SK-N-SH (cell line): ENCODE data around the gene CC2D2B. TPM values are rescaled to one million over a fixed set of nuclear protein-coding genes. Genes with fewer than 3 reads are reported as not detected.

Experiments
- CTCF ChIA-PET: fragments of 300-600, 350-600 bp; formaldehyde crosslinking; extraction: SDS; loops from one replicate; lab custom pipeline; 2021; lab: Yijun Ruan, JAX
- POLR2A ChIA-PET: fragments of 350-600 bp; sonication (Branson Sonifier 250); formaldehyde crosslinking; extraction: SDS; loops from one replicate; lab custom pipeline; 2020; ENCODE audit warnings: antibody characterized with exemption, inconsistent platforms; lab: Yijun Ruan, JAX
- DNase-seq: peaks from one replicate; pipeline ENCODE4 v3.0.0; 2012
- H2AFZ ChIP-seq: fragments of 200-600 bp; sonication (generic); 2 replicates; pipeline ENCODE4 v1.8.1; 2016; ENCODE audit warnings: antibody characterized with exemption, mild to moderate bottlenecking, low read depth
- H3F3A ChIP-seq: fragments of 200-600 bp; sonication (generic); replicated peaks from 2 replicates; pipeline ENCODE3; 2016; ENCODE audit warnings: antibody characterized with exemption, mild to moderate bottlenecking; ENCODE audit not compliant: insufficient read depth
- H3K27ac ChIP-seq, 2 experiments: fragments of 200-500 bp in 1 of 2; fragments of 200-600 bp in 1 of 2; sonication (Bioruptor generic) in 1 of 2; sonication (generic), shearing (Covaris generic) in 1 of 2; 2 replicates each; pipeline versions ENCODE4 v1.5.1 to v1.6.1; 2014 to 2016; ENCODE audit warnings: low read depth in 2 of 2, inconsistent platforms in 1 of 2, low read length in 1 of 2, mild to moderate bottlenecking in 1 of 2, mixed read lengths in 1 of 2
- H3K27me3 ChIP-seq: fragments of 200-600 bp; sonication (generic), shearing (Covaris generic); 2 replicates; pipeline ENCODE4 v1.6.1; 2016; ENCODE audit warnings: mixed run types; ENCODE audit not compliant: insufficient read depth
- H3K36me3 ChIP-seq, 2 experiments: fragments of 200-500 bp in 1 of 2; fragments of 200-600 bp in 1 of 2; sonication (Bioruptor generic) in 1 of 2; sonication (generic) in 1 of 2; replicated peaks in 1 of 2; 2 replicates each; pipeline versions ENCODE3 to v1.5.1; 2014 to 2016; ENCODE audit warnings: low read length in 1 of 2, mild to moderate bottlenecking in 1 of 2; ENCODE audit not compliant: insufficient read depth in 2 of 2, control insufficient read depth in 1 of 2
- H3K4me1 ChIP-seq, 2 experiments: fragments of 200-500 bp in 1 of 2; fragments of 200-600 bp in 1 of 2; sonication (Bioruptor generic) in 1 of 2; sonication (generic), shearing (Covaris generic) in 1 of 2; 2 replicates each; pipeline versions ENCODE4 v1.5.1 to v1.6.1; 2014 to 2016; ENCODE audit warnings: low read depth in 1 of 2, low read length in 1 of 2, mixed run types in 1 of 2; ENCODE audit not compliant: insufficient read depth in 2 of 2, control insufficient read depth in 1 of 2
- H3K4me2 ChIP-seq: fragments of 200-600 bp; sonication (generic), shearing (Covaris generic); 2 replicates; pipeline ENCODE4 v1.6.1; 2017; ENCODE audit warnings: mixed run types
- H3K4me3 ChIP-seq, 2 experiments: fragments of 200-500 bp in 1 of 2; fragments of 200-600 bp in 1 of 2; sonication (Bioruptor generic) in 1 of 2; sonication (generic), shearing (Covaris generic) in 1 of 2; 2 replicates each; pipeline versions ENCODE4 v1.5.1 to v1.8.1; 2014 to 2016; ENCODE audit warnings: low read depth in 2 of 2, inconsistent platforms in 1 of 2, low read length in 1 of 2, mild to moderate bottlenecking in 1 of 2, mixed read lengths in 1 of 2, moderate library complexity in 1 of 2
- H3K79me2 ChIP-seq: fragments of 200-600 bp; sonication (generic); 2 replicates; pipeline ENCODE4 v1.8.1; 2017; ENCODE audit warnings: mild to moderate bottlenecking; ENCODE audit not compliant: insufficient read depth
- H3K9ac ChIP-seq: fragments of 200-600 bp; sonication (generic); 2 replicates; pipeline ENCODE4 v1.6.1; 2017; ENCODE audit warnings: mixed run types
- H3K9me2 ChIP-seq: fragments of 200-600 bp; sonication (generic); 2 replicates; pipeline ENCODE4 v1.6.1; 2017; ENCODE audit warnings: mixed run types
- H3K9me3 ChIP-seq: fragments of 200-600 bp; sonication (generic); 2 replicates; pipeline ENCODE4 v1.6.1; 2017; ENCODE audit warnings: mixed run types, mild to moderate bottlenecking, moderate library complexity
- H4K20me1 ChIP-seq: fragments of 200-600 bp; sonication (generic); 2 replicates; pipeline ENCODE4 v1.6.1; 2017; ENCODE audit warnings: mild to moderate bottlenecking, mixed run types; ENCODE audit not compliant: insufficient read depth
- CTCF ChIP-seq: fragments of 200-600 bp; sonication (generic); IDR thresholded peaks from 2 replicates; pipeline ENCODE4 v1.6.1; 2017; ENCODE audit warnings: antibody characterized with exemption, mild to moderate bottlenecking, moderate library complexity
- ELF1 ChIP-seq: IDR thresholded peaks from 2 replicates; pipeline ENCODE4 v1.4.0; 2012
- EP300 ChIP-seq, 2 experiments: IDR thresholded peaks; 2 replicates each; pipeline versions ENCODE4 v1.4.0 to v1.6.1; 2012; ENCODE audit warnings: borderline replicate concordance in 1 of 2, low read depth in 1 of 2, low read length in 1 of 2
- EZH2phosphoT487 ChIP-seq: fragments of 200-600 bp; sonication (generic); IDR thresholded peaks from 2 replicates; pipeline ENCODE4 v1.6.1; 2017; ENCODE audit warnings: low read depth, mixed run types, mild to moderate bottlenecking, antibody characterized with exemption, moderate library complexity, borderline replicate concordance
- FOSL2 ChIP-seq: IDR thresholded peaks from 2 replicates; pipeline ENCODE4 v1.4.0; 2012; ENCODE audit warnings: low read depth, mild to moderate bottlenecking, moderate library complexity, borderline replicate concordance
- IRF3 ChIP-seq: fragments of 150-350 bp; IDR thresholded peaks from 2 replicates; pipeline ENCODE4 v1.6.1; 2016; ENCODE audit warnings: mild to moderate bottlenecking, low read depth, low read length
- NFIC ChIP-seq: IDR thresholded peaks from 2 replicates; pipeline ENCODE4 v1.4.0; 2012; ENCODE audit warnings: borderline replicate concordance
- POLR2AphosphoS5 ChIP-seq: IDR thresholded peaks from 2 replicates; pipeline ENCODE4 v1.6.1; 2012; ENCODE audit warnings: low read depth, low read length
- RAD21 ChIP-seq: IDR thresholded peaks from 2 replicates; pipeline ENCODE4 v1.6.1; 2012; ENCODE audit warnings: mild to moderate bottlenecking, low read length
- RCOR1 ChIP-seq: fragments of 150-350 bp; IDR thresholded peaks from 2 replicates; pipeline ENCODE4 v1.6.1; 2017; ENCODE audit warnings: antibody characterized with exemption, low read length
- RXRA ChIP-seq: IDR thresholded peaks from 2 replicates; pipeline ENCODE4 v1.4.0; 2012; ENCODE audit warnings: low read depth, mild to moderate bottlenecking, borderline replicate concordance
- TAF1 ChIP-seq: IDR thresholded peaks from 2 replicates; pipeline ENCODE4 v1.6.1; 2012; ENCODE audit warnings: low read depth, mild to moderate bottlenecking, low read length, moderate library complexity, borderline replicate concordance
- TCF12 ChIP-seq: IDR thresholded peaks from 2 replicates; pipeline ENCODE4 v1.4.0; 2012
- ZBTB33 ChIP-seq: IDR thresholded peaks from 2 replicates; pipeline ENCODE4 v1.4.0; 2012; ENCODE audit warnings: low read depth, borderline replicate concordance
- WGBS: methylation state at CpG from one replicate; pipeline ENCODE4 v1.1.6; 2017; ENCODE audit warnings: low lambda C conversion rate; 5-methylcytosine and 5-hydroxymethylcytosine counted together
- polyA plus RNA-seq, 3 experiments: library from polyadenylated mRNA; depleted of rRNA; stranded (reverse); fragments of >200 nt; gene quantifications; 2 replicates each; pipeline ENCODE4 v1.2.3, GENCODE V29; 2012

Gene CC2D2B
- polyA plus RNA-seq, 1 of the 3 experiments (the other 2 are of a cell fraction): not detected

GRCh38 chr10:95907456-95908253, at the start of gene CC2D2B (continued):
- TF ChIP-seq RAD21 (no peak), FOSL2 (no peak), NFIC (no peak), POLR2AphosphoS5 (peak; percentile 57), ZBTB33 (no peak), CTCF (peak; percentile 29; the same call in 1 of the 2 replicates), EZH2phosphoT487 (no peak), RCOR1 (no peak), RXRA (no peak), TAF1 (no peak), TCF12 (no peak), ELF1 (no peak), IRF3 (no peak)

- ChIA-PET POLR2A (no interaction called here), CTCF (interaction anchor here (0.6 to 2.0 kb wide), 4 partner anchors 19 to 167 kb away, joined by 3 to 9 read pairs (median 4); partner anchors contain the start of gene TCTN3)
- Histone ChIP-seq H3K4me1 (peaks cover 0 to 10% of the 10 kb centered on the region in 2 experiments; a peak in 2 of 4 replicates), H3F3A (no peaks in the 10 kb centered on the region), H3K36me3 (no peaks in the 10 kb centered on the region), H3K79me2 (no peaks in the 10 kb centered on the region), H3K9me2 (no peaks in the 10 kb centered on the region), H3K4me2 (no peak overlapping the region), H3K9me3 (no peaks in the 10 kb centered on the region), H2AFZ (no peak overlapping the region), H3K4me3 (no peak overlapping the region), H3K9ac (no peak overlapping the region), H3K27me3 (no peaks in the 10 kb centered on the region), H3K27ac (peak overlapping the region in 1 of 2 experiments; percentile 63; a peak in 2 of 4 replicates), H4K20me1 (no peaks in the 10 kb centered on the region)
- WGBS: 85% methylated on average over 3 of the region's 3 CpGs
- no peak for DNase-seq
- TF ChIP-seq RXRA (no peak), RCOR1 (peak; percentile 25; the same call in 1 of the 2 replicates), EP300 (IDR thresholded peaks at IDR 0.05; ENCODE audit: borderline replicate concordance in 1 of 2, low read depth in 1 of 2, low read length in 1 of 2) (peak in 1 of 2 experiments; percentile 22; a peak in 1 of 4 replicates)
Observed at GRCh38 chr10:95860166-95860940, 47.4 kb upstream of the CC2D2B start.
